ENCODE results near the gene TMEFF1.

Gene TMEFF1

DNA sequence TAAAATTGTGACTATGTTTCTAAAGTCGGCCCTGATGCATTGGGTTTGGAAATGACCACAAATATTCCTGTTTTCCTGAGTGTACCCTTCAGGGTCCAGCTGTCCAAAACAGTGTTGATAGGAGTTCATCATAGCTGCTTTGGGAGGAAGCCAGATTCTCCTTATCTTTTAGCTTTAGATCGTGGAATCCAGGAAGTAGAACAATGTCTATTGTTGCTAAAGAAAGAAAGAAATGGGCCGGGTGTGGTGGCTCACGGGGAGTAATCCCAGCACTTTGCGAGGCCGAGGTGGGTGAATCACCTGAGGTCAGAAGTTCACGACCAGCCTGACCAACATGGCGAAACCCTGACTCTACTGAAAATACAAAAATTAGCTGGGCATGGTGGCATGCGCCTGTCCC is 114.4 kb downstream of the TMEFF1 start:
- no peak for TF ChIP-seq CTCF (IDR thresholded peaks at IDR 0.05; ENCODE audit: insufficient read depth, low read length, missing control alignments)
- CTCF ChIA-PET: interaction anchor here (1.6 to 13.3 kb wide), 3 partner anchors 10 to 262 kb away, joined by 4 to 143 read pairs (median 4); partner anchors contain the start of gene CAVIN4

DNA sequence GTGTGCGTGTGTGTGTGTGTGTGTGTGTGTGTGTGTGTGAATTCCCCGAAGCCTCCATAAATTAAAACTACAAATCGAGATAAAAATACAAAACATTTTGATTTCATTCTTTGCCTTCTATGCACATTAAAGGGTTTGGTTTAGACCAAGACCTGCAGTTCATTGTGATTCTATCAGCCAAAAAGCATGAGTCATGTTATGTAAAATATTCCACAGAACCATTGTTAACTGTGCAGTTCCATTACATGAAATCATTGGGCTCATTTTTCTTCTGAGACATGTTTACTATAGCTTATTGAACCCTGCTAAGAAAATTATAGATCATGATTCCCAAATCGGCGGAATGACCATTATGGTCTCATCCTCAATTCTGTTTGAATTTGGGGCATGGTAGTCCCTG is 116.6 kb downstream of the TMEFF1 start:
- CTCF ChIA-PET: interaction anchor here (0.7 to 13.3 kb wide), 4 partner anchors 9 to 265 kb away, joined by 3 to 143 read pairs (median 8); partner anchors contain the start of gene CAVIN4

More for the DNA sequence above, 114.4 kb downstream of the TMEFF1 start:
- no peak for DNase-seq (ENCODE audit: low read depth, low spot score)
- H3K4me3 ChIP-seq (ENCODE audit: low read depth, low read length): no peak overlapping the region
- POLR2A ChIA-PET: no interaction called here

DNA sequence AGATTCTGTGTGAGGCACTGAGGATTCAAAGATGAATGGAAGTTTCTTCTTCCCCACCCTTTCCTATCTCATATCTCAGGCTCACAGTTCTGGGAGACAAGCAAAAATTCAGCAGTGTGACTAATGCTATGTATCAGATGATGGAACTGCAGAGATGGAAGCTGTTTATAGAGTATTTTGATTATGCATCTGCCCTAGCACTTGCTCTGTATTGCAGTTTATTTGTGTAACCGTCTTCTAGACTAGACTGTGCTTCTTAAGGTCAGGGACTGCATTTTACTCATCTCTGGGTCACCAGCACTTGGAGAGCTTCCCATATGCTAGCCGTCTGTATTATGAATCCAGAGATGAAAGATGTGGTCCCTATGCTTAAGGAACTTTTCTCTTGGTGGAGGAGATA is 117.5 kb downstream of the TMEFF1 start:
- no peak for DNase-seq (ENCODE audit: low read depth, low spot score)
- H3K4me3 ChIP-seq (ENCODE audit: low read depth, low read length): no peak overlapping the region
- no peak for TF ChIP-seq CTCF (IDR thresholded peaks at IDR 0.05; ENCODE audit: insufficient read depth, low read length, missing control alignments)
- POLR2A ChIA-PET: interaction anchor here (0.9 to 1.2 kb wide), 3 partner anchors 17 to 238 kb away, joined by 3 to 4 read pairs (median 4); partner anchors contain the start of gene TEX10
- CTCF ChIA-PET: interaction anchor here (1.5 to 13.3 kb wide), 6 partner anchors 9 to 1406 kb away, joined by 5 to 143 read pairs (median 7); partner anchors contain the start of gene CAVIN4

More for the DNA sequence above, 116.6 kb downstream of the TMEFF1 start:
- POLR2A ChIA-PET: interaction anchor here (0.9 to 1.2 kb wide), 3 partner anchors 17 to 237 kb away, joined by 3 to 4 read pairs (median 4); partner anchors contain the start of gene TEX10
- DNase-seq (ENCODE audit: low read depth, low spot score): no peak
- TF ChIP-seq CTCF (IDR thresholded peaks at IDR 0.05; ENCODE audit: insufficient read depth, low read length, missing control alignments): no peak
- no peak overlapping the region for H3K4me3 ChIP-seq (ENCODE audit: low read depth, low read length)

GRCh38 chr9:100591139-100591538 is 118.2 kb downstream of the TMEFF1 start:
- no peak for TF ChIP-seq CTCF (IDR thresholded peaks at IDR 0.05; ENCODE audit: insufficient read depth, low read length, missing control alignments)
- CTCF ChIA-PET: interaction anchor here (1.5 to 13.3 kb wide), 6 partner anchors 8 to 1406 kb away, joined by 5 to 143 read pairs (median 7); partner anchors contain the start of gene CAVIN4
- H3K4me3 ChIP-seq (ENCODE audit: low read depth, low read length): no peak overlapping the region
- POLR2A ChIA-PET: no interaction called here
- DNase-seq (ENCODE audit: low read depth, low spot score): no peak

- CTCF ChIA-PET: interaction anchor here (1.5 to 13.3 kb wide), 6 partner anchors 7 to 1407 kb away, joined by 5 to 143 read pairs (median 7); partner anchors contain the start of gene CAVIN4
- no peak overlapping the region for H3K4me3 ChIP-seq (ENCODE audit: low read depth, low read length)
- DNase-seq (ENCODE audit: low read depth, low spot score): no peak
- TF ChIP-seq CTCF (IDR thresholded peaks at IDR 0.05; ENCODE audit: insufficient read depth, low read length, missing control alignments): no peak
- POLR2A ChIA-PET: no interaction called here
Observed at GRCh38 chr9:100591639-100592412, 118.9 kb downstream of the TMEFF1 start.

Measured in AG04449 (cell line).